DND-41 (cell line): ENCODE measurements around the gene EXOC4.

Source experiments
- CTCF ChIP-seq: IDR thresholded peaks from 2 replicates; pipeline ENCODE4 v1.5.1; 2012; ENCODE audit warnings: borderline replicate concordance, low read length, moderate library complexity, mild to moderate bottlenecking; ENCODE audit not compliant: poor library complexity, severe bottlenecking; ENCODE audit errors: extremely low read depth
- EZH2 ChIP-seq: IDR thresholded peaks from 3 replicates; pipeline ENCODE4 v1.6.1; 2012; ENCODE audit warnings: borderline replicate concordance, low read depth, mild to moderate bottlenecking, moderate library complexity, low read length, inconsistent platforms; ENCODE audit not compliant: severe bottlenecking

GRCh38 chr7:133699386-133699785 lies 446.5 kb downstream of the EXOC4 start:
- TF ChIP-seq CTCF (no peak), EZH2 (no peak)
